HUDEP-2 (cell line): Measurements from ENCODE around the gene PVALB.

Source experiments
- DNase-seq, 76 experiments: peaks; one replicate each; lab custom pipeline; 2025; ENCODE audit not compliant: unreplicated experiment in 76 of 76; lab: John Stamatoyannopoulos, UW

The PVALB gene

DNA sequence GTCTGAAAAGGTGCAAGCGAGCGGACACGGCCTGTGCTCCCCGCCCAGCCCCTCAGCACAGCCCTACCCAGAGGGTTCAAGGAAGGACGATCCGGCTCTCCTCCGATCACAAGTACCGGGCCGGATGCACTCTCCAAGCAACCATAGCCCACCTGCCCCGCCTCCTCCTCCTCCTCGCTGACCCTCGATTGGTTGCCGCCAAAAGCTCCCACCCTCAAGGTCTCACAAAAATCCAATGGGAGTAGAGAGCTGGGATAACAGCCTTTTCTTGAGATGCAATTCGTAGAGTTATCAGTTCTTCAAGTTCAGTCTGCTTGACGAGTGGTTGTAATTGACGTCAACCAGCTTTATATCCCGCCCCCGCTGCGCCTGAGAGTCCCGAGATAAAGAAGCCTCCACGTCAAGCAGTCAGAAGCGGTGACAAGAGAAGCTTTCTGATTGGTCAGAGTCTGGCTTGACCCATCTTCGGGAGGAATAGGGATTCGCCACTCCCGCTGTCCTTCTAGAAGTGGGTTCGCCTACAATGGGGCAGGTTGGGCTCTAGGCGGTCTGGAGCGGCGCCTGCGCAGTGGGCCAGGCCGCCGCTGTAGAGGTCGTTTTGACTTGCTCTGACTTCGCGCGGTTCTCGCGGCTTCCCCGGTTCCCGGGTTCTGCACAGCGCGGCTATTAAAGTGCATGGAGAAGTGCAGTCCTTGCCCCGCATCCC is 40.7 kb downstream of the PVALB start, which contains the start of gene IFT27:
IFT27 (minus strand) TSS at position 156 of the 706 bp plus-strand sequence. CDS start 412 bp downstream, outside the sequence.
- peak in 75 of 76 experiments; percentile 56 to 100 (median 98) for DNase-seq

DNA sequence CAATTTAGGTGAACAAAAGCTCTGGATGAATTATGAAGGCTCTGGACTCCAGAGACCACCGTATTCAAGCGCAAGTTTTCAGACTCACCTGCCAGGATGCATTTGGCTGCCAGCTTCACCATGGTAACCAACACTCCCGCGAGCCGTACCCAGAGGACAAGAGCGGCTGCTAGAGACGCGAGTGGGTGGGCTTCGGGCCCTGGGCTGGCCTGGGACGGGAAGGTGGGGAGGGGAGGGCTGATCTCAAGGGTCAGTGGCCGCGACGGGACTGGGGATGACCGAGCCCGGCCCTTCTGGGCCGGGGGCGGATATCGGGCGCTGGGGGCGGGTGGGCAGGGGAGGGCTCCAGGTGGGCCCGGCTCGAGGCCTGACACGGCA is 41.3 kb downstream of the PVALB start:
- DNase-seq, result peak in 2 of 76 experiments; percentile 9 to 12

DNA sequence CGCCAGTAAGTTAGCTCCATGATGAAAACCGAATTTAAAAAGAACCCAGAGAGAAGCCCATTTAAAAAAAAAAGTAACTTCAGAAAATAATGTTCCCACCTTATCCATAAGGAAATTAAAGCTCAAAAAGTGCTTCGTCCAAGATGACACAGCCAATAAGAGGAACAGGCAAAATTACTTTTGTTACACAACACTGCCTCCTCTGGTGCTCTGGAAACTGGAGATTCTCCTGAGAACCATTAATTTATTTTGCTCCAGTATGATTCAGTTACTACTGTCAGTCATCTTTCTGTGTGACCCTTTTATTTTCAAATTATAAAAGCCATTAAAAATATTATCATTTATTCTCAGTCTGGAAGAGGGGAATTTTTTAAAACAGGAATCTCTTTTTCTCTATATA is 42.9 kb downstream of the PVALB start:
- DNase-seq, result peak in 18 of 76 experiments; percentile 3 to 58 (median 14)

DNA sequence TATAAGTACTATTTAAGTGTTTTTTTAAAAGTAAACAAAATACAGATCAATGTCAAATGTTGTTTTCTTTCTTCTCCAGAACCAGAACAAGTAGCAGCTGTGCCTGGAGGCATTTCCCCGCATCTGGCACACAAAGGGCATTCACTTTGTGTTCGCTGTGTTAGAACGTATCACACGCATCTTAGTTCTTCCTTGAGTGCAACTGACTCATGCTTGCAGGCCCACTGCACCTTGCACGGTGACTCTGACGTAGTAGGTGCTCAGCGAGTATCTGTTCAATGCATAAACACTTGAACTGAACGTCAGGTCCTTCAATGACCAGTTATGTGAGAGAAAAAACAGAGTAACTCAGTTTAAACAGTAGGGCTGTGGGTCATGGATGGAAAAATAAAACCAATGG is 44.4 kb downstream of the PVALB start:
- DNase-seq, result no peak

DNA sequence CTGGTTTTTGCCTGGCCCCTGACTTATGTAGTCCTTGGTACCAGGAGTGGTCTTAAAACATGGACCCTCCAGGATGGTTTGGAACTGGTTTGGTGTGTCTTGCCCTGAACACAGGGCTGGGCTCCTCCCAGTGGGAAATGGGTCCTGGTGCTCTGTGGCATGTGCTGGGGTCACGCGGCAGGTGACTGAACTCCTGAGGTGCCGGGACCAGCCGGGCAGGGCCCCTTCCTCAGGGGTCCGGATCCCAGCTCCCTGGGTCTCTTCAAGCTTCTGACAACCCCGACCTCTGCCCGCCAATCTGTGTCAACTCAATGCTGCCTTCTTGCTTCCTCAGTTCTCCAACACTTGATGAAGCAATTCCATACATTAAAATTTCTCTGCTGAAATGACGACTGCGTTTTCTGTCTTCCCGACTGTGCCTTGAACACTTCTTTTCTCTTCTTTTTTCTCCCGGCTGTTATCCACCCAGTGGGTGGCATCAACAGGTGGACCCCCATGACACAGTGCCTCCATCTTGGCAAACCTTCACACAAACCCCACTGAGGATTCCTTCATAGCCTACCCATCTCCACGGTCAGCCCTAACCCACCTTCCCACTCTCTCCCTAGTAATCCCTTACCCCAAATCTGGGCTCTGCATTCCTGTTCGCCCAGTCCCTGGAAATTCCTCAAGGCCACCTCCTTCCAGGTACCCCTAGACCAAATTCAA is 45.3 kb downstream of the PVALB start:
- DNase-seq, result no peak

DNA sequence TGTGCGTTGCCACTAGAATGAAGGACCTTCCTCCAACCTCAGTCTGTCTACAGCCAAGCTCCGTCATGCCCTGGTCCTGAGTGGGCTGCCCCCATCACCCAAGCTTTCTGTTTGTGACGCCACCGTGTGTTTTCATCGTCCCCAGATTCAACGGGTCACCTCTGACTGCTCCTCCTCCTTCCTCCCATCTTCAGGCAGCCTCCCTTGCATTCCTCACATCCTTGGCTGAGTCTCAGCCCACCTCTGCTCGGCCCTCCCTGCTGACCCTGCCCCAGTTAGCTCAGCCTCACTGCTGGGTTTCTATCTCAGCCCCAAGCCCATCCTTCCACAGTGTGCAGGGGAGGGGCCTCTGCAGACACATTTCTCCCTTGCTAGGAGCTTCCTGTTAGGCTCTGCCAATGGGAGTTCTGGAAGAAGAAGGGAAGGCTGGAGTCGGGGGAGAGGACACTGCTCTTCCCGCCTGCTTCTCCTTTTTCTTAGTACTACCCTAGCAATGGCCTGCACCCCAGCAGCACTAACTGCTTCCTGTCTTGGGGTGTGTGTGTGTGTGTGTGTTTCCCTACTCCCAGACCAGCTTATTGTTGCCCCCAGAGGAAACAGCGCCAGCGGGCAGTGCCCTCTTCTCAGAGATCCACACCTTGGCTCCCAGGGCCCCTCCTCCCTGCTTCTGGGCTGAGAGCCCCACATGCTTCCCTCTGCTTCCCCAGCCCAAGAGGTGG is 46.2 kb downstream of the PVALB start:
- no peak for DNase-seq

DNA sequence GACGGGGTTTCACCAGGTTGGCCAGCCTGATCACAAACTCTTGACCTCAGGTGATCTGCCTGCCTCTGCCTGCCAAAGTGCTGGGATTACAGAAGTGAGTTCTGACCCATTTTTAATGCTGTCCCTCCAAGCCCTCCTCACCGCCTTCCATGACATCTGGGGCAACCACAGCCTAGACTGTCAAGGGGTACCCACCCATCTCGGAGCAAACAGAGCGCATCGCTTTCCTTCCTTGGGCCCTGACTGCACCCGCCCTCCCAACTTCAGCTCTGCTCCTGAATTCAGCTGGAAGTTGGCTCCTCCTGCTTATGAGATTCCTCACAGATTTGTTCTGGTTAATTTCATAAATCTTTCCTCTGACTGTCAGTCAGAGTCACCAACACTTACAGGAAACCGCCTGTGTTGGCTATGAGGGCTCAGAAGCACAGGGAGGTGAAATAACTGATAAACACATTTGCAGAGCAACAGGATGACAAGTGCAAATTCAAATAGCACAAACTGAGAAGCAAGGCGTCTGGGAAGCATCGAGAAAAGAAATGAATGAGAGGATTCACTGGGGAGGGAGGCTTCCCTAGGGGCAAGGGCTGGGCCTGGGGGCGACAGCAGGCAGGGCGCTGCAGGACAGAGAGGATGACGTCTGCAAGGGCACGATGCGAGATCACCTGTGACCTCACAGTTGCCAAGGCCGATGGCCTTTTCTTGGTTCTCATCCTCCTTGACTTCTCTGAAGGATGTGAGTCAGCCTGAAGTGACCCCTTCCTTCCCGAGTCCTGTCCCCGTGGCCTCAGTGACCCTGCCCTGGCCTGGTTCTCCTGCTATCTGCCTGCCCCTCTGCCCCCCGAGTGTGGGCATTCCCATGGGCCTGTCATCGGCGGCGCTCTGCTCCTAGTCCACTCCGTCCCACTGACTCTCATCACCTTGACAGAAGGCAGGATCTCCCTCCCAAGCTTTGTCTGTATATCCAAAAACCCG is 47.0 kb downstream of the PVALB start:
- DNase-seq, result no peak

DNA sequence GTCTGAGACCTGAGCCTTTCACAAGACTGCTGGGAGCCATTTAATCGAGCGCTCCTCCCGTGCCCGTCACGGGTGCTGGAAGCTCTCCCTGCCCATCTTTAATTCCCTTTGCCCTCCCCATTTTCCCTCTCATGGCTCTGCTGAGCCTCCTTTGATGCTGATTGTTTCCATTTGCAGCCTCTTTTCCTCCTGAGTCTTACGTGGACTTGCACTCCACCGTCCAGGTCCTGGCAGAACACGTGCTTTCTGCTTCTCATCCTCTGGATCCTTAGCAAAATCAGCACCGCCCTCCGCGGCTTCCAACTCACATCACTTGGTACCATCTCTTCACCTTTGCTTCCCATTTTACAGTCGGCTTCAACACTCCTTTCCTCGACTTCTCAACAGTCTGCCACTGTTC is 48.2 kb downstream of the PVALB start:
- no peak for DNase-seq

DNA sequence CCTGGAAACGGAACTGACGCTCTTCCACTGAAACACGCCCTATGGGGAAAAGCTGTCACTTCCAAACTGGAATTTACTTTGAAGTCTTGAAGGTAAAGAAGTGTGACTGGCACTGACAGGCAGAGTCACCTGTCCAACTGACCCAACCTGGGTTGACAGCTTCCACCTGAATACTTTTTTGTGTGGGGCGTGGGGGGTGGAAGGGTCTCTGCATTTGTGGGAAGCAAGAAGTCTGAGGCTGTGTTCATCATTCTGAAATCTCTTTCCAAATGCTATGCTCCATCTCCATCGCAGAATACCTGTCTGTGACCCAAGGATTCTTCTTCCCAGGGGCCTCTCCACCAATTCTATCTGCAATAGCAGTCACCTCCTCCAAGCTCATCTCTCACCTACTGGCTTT is 48.7 kb downstream of the PVALB start:
- DNase-seq, result no peak

DNA sequence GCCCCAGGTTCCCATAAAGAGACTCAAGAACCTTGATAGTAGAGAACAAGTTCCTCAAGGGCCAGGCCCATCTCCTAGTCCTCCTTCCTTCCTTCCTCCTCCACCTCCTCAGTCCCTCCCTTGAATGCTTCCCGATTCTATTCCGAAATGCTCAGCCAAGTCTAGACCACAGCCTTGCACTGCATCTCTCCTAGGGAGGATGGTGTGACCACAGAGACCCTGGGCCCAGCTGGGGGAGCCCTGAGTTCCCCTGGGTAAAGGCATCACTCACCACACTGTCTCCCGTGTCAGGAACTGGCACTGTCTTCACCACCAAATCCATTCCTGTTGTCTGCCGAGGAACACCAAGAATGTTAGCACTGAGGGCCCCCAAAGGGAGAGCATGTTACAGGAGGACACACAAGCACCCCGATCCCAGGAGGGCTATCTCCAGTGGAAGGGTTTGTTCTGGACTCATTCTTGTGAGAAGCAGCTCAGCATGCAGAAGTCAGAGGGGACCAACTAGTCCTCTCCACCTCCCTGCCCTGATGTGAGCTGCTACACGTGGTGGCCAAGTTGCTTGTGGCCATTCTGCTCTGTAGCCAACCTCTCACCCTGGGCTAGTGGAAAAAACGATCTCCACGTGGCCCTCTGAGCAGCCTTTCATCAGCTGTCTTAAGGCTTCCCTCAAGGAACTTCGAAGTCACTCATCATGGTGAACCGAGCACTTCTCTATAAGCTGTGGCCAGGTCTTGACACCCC is 49.6 kb downstream of the PVALB start:
- no peak for DNase-seq

DNA sequence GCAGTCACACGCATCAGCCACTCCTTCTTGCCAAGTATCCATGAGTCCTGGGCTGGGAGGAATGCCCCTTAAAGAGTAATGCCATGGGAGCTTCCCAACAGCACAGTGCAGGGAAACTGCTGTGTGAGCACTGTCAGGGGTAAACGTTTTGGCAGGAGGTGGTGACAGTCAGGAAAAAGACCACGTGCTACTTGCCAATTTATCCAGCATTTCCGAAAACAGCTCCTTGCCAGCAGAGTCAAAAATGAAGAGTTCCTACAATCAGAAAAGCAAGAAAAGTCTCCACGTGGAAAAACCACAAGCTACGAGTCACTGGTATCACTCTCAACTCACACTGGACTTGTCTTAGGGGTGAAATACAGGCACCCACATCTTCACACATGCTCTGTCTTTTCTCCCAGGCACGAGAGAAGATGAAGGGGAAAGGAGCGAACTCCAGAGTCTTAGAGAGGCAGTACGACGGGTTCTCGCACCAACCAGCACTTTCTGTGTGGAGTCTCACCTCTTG is 50.8 kb downstream of the PVALB start:
- no peak for DNase-seq

DNA sequence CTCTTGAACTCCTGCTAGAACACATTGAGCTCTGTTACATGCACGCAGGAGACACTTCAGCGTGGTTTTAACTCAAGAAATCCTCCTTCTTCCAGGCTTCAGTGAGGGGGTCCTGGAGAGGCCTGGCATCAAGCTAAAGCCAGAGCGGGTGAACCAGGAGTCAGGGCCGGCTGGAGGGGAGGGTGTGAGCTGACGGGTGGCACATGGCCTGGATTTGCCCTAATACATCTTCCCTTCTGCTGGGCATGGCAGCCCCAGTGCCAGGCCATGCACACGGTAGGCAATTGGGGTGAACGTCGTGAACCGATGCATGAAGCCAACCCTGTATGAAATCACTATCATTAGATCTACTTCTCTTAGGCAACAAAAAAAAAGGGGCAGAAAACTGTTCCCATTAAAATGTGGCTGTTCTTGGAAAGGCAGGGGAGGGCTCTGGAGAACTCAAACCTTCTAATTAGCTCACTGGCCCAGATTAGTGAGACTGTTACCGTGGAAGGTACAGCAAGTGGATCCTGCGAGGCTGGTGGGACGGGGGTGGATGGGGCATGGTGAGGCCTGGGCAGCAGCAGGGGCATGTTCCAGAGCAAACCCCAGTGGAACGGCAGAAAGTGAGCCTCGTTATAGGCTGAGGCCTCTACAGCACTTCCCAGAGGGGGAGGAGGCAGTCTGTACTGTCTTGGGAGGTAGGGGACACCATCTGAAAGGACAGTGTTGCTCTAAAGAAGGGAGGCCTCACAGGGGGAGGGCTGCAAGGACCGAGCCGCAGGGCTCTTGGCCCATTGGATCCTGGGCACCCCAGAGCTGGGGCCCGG is 51.5 kb downstream of the PVALB start:
- no peak for DNase-seq

DNA sequence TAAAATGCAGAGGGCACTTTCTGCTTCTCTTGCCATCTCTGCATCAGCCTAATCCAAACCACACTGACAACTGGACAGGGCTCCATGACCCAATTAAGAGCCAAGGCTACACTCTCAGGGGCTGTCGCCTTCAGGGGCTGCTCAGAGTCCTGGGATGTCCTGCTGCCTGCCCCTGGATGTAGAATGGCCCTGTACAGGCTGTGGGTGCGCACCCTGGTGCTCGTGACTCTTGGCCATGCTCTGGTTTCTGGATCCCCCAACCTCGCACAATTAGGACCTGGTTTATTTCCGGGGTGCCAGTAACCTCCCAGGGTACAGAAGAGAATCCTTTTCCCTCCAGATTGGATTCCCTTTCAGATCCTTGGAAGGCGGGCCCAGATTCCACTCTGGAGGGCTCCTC is 52.2 kb downstream of the PVALB start:
- DNase-seq, result no peak

DNA sequence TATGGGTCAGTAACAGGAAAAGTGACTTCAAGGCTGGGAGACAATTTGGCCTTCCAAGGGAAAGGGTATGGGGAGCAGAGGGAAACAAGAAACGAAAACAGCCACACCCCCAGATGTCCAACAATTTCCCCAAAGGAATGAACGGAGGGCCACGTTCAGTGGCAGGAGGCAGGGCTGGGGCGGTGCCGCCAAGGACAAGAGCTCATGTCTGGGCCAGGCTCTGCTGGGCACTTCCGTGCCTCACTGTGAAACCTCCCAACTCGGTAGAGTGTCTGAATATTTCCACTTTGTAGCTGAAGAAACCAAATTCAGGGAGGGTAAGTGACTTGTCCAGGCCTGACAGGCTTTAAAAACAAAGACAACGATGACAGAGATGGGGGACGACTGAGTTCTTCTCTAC is 52.8 kb downstream of the PVALB start:
- no peak for DNase-seq

DNA sequence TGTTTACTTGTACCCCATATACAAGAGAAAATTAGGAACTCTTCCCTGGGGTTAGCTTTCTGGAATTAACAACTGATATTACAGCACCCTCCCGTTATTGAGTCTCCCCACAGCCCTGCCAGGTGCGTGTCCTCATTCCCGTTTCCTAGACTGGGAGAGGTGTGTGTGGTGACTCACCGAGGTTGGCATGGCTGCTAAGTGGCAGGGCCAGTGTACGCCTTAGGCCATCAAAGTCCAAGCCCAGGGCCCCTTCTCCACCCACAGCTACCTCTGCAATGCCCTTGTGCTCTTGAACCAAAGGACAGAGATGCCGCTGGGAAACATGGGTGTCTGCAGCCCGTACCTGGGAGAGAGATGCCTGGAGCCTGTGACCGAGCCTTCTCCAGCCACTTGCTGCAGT is 53.3 kb downstream of the PVALB start:
- DNase-seq, result no peak

DNA sequence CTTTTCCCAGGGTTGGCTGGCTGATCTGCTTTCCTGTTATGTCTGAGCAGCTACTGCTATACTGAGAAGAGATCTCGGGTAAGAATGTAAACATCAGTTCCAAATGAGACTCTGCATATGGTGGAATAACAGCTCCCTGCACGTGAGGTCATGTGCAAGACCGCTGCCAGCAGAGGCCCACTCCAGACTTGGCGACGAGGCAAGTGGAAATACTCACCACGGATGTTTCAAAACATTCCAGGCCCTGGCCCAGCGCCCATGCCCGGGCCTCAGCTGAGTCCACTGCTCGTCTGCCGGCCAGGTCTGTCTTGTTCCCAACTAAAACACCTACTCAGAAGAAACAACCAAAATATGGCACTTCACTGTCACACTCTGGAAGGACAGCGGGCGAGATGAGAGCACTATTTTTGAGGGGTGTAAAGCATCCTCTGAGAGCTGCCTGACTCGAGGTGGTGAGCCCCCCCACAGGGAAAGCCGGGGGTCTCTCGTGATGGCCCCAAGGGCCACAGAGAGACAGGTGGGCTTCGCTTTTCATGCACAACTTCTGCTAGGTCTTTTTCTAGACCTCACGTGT is 54.1 kb downstream of the PVALB start:
- no peak for DNase-seq

DNA sequence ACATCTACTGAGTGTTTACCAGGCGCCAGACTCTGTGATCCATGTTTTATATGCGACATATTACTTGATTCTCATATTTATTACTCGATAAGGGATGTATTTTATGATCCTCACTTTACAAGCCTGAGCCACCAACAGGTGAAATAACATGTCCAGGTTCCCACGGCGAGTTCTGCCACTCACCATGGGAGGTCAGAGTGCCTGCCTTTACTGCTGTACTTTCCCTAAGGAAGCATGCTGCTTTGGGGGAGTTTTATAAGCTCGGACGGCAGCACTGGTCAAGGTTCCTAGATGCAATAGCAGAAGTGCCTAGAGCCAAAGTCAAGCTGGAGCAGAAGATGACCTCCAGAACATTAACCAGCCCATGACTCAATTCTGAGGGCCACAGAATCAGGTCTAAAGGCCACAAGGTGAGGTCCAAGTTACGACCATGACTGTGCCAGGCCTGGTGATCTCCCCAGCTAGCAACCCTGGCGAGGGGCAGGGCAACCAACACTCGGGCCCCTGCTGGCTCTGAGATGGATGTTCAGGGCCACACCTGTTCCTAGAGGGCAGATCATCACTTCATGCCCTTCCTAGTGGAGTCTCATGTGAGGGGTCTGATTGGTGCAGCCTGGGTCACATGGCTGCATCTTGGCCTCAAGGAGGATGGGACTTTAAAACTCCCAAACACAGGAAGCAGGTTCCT is 55.1 kb downstream of the PVALB start:
- DNase-seq, result no peak

DNA sequence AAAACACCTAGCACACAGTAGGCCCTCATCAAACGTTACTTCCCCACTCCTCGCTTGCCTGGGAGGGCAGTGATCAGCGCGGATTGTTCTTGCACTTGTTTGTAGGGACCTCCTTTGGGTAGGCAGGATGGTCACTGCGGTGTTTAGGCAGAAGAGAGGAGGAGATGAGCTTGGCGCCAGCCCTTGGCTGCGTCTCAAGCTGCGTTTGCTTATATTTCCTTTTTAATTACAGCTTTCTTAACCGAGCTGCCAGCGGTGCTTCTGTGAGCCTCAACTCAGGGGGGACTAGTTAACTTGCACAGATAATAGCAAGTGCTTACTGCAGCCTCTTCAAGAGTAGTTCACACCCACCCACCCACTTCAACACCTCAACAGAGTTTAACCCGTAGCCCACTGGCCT is 56.0 kb downstream of the PVALB start:
- DNase-seq, result no peak
